Non-pigmented ciliary epithelial cell (primary cell): Measurements from ENCODE around the gene PFKM.

Experiments used
- DNase-seq: peaks from one replicate; pipeline ENCODE4 v3.0.0-alpha.2; 2010; ENCODE audit warnings: low read depth

The PFKM gene

DNA sequence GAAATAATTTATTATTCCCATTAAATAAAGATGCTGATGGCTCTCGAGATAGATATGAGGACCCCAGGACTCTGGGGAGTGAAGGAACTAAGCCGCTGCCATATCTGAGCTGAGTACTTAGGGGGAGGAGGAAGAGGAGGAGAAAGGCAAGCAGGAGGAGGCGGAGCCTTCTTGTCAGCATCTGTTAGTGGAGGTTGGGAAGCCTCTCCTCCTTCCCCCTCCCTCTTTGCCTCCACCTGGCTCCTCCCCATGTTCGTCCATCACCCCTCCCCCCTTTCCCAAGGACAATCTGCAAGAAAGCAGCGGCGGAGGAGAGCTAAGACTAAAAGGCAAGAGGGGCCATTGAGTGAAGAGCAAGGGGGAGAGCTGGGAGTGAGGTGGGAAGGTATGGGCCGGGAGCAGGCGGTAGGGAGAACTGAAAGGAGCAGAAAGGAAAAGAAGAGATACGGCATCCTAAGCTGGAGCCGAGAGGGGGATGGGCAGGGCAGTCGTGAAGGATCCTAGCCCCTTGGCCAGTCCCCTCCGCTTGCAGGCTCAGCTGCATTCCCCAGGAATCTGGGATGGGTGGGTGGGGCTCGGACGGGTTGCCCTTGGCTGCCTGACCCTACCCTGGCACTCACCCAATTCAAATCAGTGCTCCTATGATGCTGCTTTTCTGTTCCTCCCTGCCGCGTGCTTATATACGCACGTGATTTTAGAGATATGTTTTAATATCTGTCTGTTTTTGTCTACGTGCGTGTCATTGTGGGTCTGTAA lies at the start of gene PFKM:
Gene PFKM (plus strand): TSS at position 287 of the 756 bp plus-strand sequence. CDS start 3,411 bp downstream, outside the sequence.
- peak; percentile 75 for DNase-seq

DNA sequence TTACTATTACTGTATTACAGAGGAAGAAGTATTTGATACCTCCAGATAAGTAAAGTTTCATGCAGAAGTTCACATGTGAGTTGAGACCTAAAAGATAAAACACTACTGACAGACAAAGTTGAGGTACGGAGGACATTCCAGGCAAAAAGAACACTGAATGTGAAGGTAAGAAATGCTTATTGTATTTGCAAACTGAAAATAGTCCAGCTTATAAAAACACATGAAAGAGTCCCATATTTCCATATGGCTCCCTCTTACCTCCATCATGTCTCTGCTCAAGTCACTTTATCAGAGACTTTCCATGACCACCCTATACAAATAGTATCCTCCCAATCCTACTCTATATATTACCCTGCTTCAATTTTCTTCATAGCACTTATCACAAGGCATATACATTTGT lies 49.1 kb upstream of the PFKM start:
- DNase-seq: no peak

DNA sequence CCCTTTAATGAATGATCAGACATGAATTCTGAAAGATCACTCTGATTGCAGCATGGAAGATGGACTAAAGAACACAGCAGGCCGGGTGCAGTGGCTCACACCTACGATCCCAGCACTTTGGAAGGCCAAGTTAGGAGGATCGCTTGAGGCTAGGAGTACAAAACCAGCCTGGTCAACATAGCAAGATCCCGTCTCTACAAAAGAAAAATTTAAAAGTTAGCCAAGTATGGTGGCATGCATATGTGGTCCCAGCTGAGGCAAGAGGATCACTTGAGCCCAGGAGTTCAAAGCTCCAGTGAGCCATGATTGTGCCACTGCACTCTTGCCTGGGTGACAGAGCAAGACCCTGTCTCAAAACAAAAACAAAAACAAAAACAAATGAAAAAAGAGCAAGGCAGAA lies 48.4 kb upstream of the PFKM start:
- no peak for DNase-seq

DNA sequence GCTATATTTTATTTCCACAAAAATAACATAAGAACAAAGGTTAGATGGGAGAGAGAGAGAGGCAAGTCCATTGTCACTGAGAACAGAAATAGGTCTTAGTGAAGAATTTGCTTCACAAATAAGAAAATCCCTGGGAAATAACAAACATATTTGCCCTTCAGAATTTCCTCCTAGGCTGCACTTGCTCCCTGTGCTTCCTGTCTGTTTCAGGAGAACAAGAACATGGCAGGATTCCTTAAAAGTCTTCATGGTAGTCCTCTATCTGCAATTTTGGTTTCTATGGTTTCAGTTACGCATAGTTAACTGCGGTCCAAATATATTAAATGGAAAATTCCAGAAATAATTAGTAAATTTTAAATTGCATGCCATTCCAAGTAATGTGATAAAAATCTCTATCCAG lies 47.4 kb upstream of the PFKM start:
- DNase-seq: no peak

DNA sequence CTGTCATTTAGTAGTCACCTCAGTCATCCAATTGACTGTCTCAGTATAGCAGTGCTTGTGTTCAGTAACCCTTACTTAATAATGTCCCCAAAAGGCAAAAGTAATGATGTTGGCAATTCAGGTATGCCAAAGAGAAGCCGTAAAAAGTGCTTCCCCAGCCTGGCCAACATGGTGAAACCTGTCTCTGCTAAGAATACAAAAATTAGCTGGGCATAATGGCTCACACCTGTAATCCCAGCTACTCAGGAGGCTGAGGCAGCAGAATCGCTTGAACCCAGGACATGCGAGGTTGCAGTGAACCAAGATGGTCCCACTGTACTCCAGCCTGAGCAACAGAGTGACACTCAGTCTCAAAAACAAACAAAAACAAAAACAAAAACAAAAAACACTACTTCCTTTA lies 46.9 kb upstream of the PFKM start:
- DNase-seq: no peak

DNA sequence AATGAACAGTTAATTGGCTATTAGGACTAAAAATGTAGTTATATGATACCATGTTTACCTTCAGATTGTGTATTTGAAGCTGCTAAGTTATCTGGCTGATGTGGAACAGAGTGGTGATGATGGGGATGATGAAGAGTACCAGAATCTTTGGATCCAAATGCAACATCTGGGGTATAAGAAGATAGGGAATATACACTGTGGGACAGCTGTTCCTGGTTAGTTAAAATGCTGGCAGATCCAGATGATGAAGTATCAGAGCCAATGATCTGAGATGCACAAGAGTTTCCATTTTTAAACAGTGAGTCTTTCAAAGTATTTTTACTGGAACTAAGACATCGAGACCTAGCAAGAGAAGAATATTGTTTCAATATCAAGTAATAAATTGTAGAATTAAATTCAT lies 44.9 kb upstream of the PFKM start:
- DNase-seq: no peak

DNA sequence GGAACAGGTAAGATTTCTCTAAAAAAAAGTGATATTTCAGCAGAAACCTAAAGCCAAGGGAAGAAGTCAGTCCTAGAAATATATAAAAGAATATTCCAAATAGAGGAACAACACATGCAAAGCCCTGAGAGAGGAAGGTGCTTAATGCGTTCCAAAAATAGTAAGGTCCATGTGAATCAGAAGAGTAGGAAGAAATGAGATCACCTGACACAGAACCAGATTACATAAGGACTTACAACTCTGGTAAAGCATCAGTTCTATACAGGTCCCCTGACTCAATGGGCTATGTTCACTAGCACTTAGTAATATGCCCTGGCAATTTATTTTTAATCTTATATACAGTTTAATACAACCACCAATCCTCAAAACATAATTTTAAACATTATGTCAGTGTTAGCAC lies 43.3 kb upstream of the PFKM start:
- DNase-seq: no peak

DNA sequence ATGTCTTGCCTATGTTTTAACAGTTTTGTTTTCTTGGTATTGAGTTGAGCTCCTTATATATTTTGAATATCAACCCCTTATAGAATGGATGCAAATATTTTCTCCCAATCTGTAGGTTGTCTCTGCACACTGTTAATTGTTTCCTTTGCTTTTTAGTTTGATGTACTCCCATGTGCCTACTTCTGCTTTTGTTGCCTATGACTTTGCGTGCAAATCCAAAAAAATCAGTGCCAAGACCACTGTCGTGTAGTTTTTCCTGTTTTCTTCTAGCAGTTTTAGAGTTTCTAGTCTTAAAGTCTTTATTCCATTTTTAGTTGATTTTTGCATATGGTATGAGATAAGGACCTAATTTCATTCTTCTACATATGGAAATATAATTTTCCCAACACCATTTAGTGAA lies 42.1 kb upstream of the PFKM start:
- no peak for DNase-seq

DNA sequence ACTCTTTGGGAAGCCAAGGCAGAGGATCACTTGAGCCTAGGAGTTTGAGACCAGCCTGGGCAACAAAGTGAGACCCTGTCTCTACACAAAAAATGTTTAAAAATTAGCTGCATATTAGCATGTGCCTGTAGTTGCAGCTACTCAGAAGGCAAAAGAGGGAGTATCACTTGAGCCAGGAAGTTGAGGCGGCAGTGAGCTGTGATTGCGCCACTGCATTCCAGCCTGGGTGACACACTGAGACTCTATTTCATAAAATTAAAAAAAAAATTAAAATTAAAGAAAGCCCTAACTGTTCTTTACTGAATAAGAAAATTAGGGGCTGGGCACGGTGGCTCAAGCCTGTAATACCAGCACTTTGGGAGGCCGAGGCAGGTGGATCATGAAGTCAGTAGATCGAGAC lies 40.3 kb upstream of the PFKM start:
- DNase-seq: peak; percentile 30

DNA sequence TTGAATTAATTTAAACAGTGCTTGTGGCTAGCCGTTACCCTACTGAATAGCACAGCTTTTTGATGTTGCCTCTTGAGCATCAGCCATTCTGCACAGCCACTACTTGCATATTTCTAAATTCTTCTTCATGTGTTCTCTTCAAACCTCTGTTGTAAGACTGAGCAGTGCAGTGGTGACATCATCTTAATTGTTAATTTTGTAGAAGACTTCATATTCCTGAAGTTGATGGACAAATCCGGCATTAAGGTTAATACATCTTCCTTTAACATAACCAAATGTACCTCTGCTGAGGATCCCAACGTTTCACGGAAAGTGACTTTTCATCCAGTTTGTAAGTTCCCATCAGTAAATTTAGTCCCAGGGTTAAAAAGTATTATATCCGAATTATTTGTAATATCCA lies 38.9 kb upstream of the PFKM start:
- DNase-seq: no peak

DNA sequence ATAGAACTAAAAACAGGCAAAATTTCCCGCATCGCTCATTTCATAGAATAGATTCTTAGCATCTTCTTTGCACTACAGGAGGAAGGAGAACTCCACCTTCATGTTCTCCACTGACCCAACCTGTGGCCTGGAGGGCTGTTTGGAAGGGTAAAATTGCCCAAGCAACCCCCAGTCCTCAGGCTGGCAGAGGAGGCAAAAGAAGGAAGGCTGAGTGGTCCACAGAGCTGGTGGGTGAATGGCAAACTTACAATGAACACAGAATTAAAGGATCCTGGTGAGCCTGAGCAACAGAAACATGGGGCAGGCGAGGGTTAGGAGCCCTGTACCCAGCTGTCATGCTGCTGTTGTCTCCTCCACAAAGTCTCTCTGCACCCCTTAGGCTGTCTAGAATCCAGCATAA lies 38.3 kb upstream of the PFKM start:
- no peak for DNase-seq

DNA sequence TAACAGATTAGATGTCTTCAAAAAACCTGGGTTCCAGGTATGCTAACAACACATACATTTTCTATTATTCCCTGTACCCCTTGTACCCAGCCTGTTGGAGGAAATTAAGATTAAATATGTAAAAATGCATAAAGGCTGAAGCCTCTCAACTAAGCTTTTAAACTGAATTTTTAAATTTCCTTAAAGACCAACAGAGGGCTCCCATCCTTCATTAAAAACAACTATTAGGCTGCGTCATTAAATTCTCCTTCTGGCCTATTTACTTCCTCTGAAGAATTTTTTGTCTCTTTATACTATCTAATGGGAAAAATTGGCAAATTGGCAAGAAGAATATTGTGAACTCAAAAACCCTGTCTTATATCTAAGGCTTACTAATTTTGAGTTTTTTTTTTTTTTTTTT lies 35.1 kb upstream of the PFKM start:
- DNase-seq: no peak

DNA sequence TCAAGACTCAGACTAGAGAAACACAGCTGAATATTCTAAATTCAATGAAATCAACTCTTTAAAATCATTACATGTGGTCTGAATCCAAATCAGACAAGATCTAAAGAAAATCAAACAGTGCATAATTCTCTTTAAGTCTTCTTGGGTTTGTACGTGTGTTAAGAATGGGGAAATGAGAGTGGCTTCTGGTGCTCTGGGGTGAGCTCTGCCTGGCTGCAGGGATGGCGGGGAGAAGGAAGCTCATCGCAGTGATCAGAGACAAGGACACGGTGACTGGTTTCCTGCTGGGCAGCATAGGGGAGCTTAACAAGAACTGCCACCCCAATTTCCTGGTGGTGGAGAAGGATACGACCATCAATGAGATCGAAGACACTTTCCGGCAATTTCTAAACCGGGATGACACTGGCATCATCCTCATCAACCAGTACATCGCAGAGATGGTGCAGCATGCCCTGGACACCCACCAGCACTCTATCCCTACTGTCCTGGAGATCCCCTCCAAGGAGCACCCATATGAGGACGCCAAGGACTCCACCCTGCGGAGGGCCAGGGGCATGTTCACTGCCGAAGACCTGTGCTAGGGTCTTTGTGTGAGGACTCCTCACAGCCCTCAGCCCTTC lies 34.2 kb upstream of the PFKM start:
- no peak for DNase-seq

DNA sequence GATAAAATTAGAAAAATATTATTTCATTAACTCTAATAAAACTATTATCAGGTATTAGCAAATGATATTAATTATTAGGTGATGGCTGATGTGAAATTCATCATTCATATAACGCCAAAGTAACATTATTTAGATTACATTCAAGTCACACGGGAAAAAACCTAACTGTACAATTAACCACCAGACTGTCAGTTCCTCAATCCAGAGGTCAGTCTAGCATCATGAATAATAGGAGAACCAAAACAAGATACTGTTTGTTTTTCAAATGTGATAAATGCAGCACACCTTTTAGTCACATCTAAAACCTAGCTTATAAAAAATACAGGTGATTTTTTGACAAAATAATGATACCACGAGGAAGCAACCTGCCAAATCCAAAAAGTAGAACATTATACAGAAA lies 32.8 kb upstream of the PFKM start:
- no peak for DNase-seq

DNA sequence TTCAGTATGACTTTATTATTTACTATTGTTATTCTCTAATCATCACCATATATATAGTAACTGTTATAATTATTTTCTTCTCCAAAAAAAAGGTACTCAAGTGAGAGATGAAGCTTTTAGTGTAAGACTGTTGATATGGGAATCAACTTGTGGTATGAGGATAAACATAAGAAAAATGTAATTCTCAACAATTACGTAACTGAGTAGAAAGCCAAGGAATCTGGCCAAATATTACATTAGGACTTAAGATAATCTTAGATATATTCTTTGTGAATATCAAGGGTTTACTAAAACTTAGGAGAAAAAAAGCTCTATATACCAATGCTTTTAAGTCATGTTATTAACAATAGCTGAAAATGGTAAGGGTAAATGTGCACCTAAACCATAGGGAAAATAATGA lies 26.6 kb upstream of the PFKM start:
- DNase-seq: no peak

DNA sequence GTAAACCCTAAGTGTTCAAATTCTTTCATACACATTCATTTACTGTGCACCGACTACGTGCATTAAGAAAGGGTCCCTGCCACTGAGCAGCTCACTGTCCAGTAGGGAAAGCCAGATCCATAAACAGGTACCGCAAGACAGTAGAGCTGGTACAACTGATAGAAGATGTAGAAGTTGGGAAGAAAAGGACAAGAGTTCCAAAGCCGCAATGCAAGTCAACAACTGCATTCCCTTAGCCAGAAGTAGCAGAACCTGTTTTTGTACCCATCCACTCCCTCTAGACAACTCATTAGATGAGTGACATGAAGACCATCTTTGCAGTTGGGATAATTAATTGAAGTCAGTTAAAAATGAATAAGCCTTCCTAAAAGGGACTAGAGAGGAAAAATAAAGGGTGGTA lies 14.6 kb upstream of the PFKM start:
- DNase-seq: no peak

DNA sequence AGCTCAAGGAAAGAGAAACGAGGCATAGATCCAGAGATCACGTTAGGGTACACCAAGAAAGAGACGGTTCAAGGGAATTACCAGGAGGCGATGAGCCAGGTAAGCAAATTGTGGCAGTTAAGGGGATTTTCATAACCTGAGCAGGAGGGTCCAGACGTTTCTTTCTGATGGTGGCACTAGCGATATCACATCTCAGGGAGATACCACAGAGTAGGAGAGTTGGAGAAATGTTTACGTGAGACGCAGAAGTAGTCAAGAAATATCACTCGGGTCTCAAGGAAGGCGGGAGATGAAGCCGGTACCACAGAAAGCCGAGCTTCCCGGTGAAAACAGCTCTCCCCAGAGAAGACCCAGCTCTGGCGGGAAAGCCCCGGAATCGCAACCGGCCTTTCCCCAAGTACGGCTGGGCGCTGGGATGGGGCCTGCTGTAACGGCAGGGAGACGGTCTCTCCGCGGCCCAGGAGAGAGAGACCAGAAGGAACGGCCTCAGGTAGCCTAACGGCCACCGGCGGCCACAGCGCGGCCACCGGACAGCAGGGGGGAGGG lies 13.8 kb upstream of the PFKM start:
- no peak for DNase-seq

DNA sequence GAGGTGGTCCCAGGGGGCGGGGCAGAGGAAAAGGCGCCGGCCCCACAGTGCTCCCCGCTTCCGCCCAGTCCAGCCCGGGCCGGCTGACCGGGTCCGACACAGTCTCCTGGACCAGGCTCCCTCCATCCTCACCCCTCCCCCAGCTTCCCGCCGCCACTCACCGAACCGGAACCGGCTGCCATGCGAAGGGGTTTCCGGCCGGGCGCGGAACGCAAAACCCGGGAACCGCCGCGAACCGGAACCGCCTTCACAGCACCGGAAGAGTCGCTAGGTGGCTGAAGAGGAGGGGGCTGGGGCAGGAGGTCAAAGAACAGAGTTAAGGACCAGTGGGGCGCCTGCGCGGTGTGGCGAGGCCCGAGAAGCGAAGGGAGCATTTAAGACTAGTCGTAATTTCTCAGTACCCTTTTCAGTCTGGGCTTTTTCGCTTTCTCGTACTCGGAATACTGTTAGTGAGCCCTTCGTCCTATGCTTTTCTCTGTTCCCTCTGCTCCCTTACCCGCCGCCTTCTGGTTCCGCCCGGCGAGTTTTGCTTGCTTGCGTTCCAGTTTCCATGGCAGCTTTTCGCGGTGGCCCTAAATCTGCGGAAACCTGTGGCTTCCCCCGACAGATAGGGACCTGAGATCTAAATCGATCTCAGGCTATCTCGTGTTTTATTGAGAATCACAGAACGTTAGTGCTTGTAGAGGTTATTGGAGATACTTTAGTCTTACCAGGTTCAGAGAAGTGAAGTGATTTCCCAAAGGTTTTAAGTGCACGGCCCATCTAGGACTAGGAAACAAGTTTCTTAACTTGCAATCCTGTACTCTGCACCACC lies 13.1 kb upstream of the PFKM start, which contains the start of gene SENP1:
Gene SENP1 (minus strand): TSS at position 213 of the 814 bp plus-strand sequence. CDS start 4,607 bp downstream, outside the sequence.
- DNase-seq: no peak

DNA sequence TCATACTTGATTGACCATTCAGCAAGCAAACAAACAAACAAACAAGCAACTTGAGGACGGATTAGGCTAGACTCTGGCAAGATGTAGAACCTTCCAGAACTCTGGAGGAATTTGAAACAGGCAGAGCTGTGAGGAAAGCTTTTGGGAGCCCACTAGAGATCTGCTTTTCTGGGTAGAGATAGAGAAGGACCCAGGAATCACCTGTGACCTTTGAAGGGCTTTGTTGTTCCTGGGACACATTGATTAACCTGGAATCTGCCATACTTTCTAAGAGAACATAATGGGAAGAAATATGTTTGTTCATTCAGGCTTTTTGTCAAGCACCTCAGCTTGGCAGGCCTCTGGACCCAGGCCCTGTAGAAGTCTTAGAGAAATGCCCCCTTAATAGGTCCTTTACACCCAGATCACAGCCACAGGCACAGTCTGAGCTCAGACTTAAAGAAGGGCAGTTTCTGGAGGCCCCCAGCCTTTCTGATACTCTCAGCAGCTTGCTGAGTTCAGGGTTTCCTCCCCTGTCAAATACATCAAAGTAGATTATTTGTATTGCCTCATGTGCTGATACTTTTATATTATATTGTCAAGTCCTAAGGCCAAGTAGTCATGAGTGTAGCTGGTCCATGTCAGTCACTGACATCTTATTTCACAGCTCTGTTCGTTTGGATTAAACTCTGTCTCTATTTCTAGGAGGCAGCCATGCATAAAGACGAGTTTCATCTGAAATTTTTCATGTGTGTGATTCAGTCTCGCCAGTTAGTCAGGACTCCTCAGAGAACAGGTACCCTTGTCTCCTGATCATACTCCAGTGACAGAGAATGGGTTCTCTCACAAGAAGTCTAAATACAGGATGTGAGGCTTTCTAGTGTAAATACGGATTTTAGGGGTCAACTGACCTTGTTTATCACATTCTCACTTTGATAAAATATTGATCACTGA lies 12.2 kb upstream of the PFKM start:
- no peak for DNase-seq

DNA sequence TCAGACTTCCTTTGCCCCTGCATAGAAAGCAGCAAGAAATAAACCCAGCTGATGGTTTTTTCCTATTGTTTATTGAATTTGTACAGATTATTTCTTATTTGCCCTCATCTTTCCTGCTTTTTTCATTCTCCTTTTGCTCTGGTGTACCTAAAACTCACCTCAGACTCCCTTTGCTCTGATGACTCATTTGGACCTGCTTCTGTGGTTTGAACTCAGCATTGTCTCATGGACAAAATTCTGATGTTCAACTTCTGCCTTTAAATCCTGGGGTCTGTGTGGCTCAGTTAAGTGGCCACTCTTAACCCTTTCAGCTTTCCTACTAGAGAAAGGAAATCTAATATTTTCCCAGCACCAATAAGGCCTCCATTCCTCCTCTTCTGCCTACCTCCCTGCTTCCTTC lies 9.7 kb upstream of the PFKM start:
- no peak for DNase-seq

DNA sequence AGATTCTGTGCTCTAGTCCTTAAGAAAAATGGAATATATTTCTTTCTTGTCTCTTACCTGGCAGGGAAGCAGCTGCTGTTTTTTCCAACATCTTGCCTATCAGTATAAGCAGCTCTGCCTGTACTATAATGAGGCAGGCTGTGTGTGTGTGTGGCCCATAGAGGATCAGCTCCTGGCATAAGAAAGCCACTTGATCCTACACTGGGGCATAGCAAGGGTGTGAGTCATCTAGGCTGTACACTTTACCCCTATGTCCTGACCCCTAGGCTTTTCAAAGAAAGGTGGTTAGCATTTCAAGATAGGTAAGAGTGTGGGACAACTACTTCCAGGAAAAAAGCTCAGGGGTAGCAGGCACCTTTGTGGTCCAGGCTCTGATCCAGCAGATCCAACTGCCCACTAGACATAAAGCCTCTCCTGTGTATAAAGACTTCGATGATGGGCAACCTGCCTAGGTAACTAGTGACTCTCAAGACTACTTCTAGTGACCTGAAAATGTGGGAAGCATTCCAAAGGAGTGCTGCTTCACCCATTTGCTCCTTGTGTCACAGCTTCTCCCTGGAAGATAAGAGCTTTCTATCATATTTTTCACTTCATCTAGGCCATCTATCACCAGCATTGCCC lies 8.4 kb upstream of the PFKM start:
- DNase-seq: no peak
